Transverse colon (tissue), 4 donors: Measurements from ENCODE around the gene SMOC1. TPM values are rescaled to one million over a fixed set of nuclear protein-coding genes. Genes with fewer than 3 reads are reported as not detected.

Experiments used
- DNase-seq: peaks from one replicate; pipeline ENCODE4 v3.0.0-alpha.2; 2019
- H3K27ac ChIP-seq, 4 donors: fragments of 200-600 bp; sonication (generic); 2 replicates each; pipeline ENCODE4 v1.5.1; 2016 to 2018; ENCODE audit warnings: inconsistent platforms in 4 of 4
- H3K27me3 ChIP-seq: fragments of 200-600 bp; sonication (generic); 2 replicates; pipeline ENCODE4 v1.5.1; 2017; ENCODE audit warnings: inconsistent platforms
- H3K36me3 ChIP-seq, 4 donors: fragments of 200-600 bp; sonication (generic); 2 replicates each; pipeline ENCODE4 v1.5.1; 2017 to 2019; ENCODE audit warnings: inconsistent platforms in 4 of 4
- H3K4me1 ChIP-seq, 4 donors: fragments of 200-600 bp; sonication (generic); 2 replicates each; pipeline ENCODE4 v1.5.1; 2017 to 2020; ENCODE audit warnings: inconsistent platforms in 4 of 4
- H3K4me3 ChIP-seq, 4 donors: fragments of 200-600 bp; sonication (generic); 1 replicate in 1 of 4; 2 replicates in 3 of 4; pipeline versions ENCODE4 v1.5.1 to v1.6.1; 2017 to 2019; ENCODE audit warnings: inconsistent platforms in 4 of 4
- H3K9me3 ChIP-seq, 2 donors: fragments of 200-600 bp; sonication (generic); 2 replicates each; pipeline ENCODE4 v1.5.1; 2017 to 2019; ENCODE audit warnings: inconsistent platforms in 2 of 2
- CTCF ChIP-seq, 5 experiments: fragments of 200-600 bp in 3 of 5; fragments of 450-650 bp in 2 of 5; sonication (generic) in 3 of 5; IDR thresholded peaks; 1 replicate in 2 of 5; 2 replicates in 3 of 5; pipeline ENCODE4 v1.5.1; 2016 to 2017; ENCODE audit warnings: antibody characterized with exemption in 5 of 5, inconsistent platforms in 3 of 5, mild to moderate bottlenecking in 2 of 5, moderate library complexity in 1 of 5
- EP300 ChIP-seq: sonication (generic); formaldehyde crosslinking; IDR thresholded peaks from one replicate; pipeline ENCODE4 v1.6.1; 2017; ENCODE audit warnings: antibody characterized with exemption, low read depth
- POLR2A ChIP-seq: fragments of 450-650 bp; IDR thresholded peaks from one replicate; pipeline ENCODE4 v1.6.1; 2016; ENCODE audit warnings: antibody characterized with exemption, mild to moderate bottlenecking, moderate library complexity
- POLR2AphosphoS5 ChIP-seq, 3 donors: sonication (generic); formaldehyde crosslinking; IDR thresholded peaks; one replicate each; pipeline ENCODE4 v1.6.1; 2016; ENCODE audit warnings: antibody characterized with exemption in 3 of 3
- WGBS, 2 donors: methylation state at CpG; one replicate each; pipeline ENCODE4 v1.1.5; 2018; ENCODE audit warnings: low coverage in 1 of 2; 5-methylcytosine and 5-hydroxymethylcytosine counted together
- in situ Hi-C, 4 donors: fragments of 200-750 bp; cut with MboI; loops; one replicate each; pipeline versions ENCODE4 v1.15.0 to v1.15.1; 2017; ENCODE audit warnings: low sequenced_read_pairs in 3 of 4, low pct_ligation_motif_present in 1 of 4, low pct_unique_long_range_greater_than_20kb in 1 of 4
- intact Hi-C: fragments of 100-400 bp; cut with DNase I; formaldehyde crosslinking; loops from one replicate; pipeline ENCODE4 v1.15.1; 2023; ENCODE audit warnings: low total_unique reads
- total RNA-seq, 4 donors: library from RNA; depleted of rRNA; stranded (reverse); fragments of >200 nt; gene quantifications; one replicate each; pipeline ENCODE4 v1.1.0, GENCODE V29; 2016

The SMOC1 gene
- total RNA-seq, 4 donors from 2014 or later: 0.82 to 1.3 TPM; not detected in 2

DNA sequence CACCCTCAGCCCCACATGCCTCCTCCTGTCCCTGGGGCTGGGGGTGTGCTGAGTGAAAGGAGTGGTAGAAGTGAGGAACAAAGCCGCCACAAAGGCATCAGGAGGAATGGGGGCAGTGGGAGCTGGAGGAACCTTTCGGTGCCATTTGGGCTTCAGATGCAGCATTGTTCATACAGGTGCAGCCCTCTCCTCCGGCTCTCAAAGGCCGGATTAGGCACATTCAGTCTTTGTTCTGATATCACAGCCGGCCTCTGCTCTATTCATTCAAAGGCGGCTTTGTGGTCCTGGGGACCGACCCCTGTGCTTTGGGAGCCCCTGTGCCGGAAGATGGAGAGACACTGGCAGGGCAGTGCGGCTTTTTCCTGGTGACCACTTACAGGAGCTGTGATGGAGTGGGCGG lies 53.2 kb downstream of the SMOC1 start:
- 84% methylated on average over 10 of the region's 10 CpGs; no CpG with 5 or more reads in 1 of the 2 donors for WGBS, 2 donors
- Histone ChIP-seq H3K27ac (no peak overlapping the region), H3K4me3 (no peak overlapping the region), H3K9me3 (no peaks in the 10 kb centered on the region), H3K36me3 (no peaks in the 10 kb centered on the region), H3K27me3 (no peaks in the 10 kb centered on the region), H3K4me1 (no peaks in the 10 kb centered on the region)
- intact Hi-C loops: no loop called here
- DNase-seq: no peak
- in situ Hi-C loops: no loop called here
- TF ChIP-seq EP300: no peak
- no peak for TF ChIP-seq POLR2A
- no peak for TF ChIP-seq POLR2AphosphoS5 (IDR thresholded peaks at IDR 0.05)
- no peak for TF ChIP-seq CTCF (IDR thresholded peaks at IDR 0.05)

- no peak overlapping the region for H3K4me3 ChIP-seq
- no peak for TF ChIP-seq CTCF (IDR thresholded peaks at IDR 0.05)
- no peak for TF ChIP-seq POLR2AphosphoS5 (IDR thresholded peaks at IDR 0.05)
- TF ChIP-seq EP300: no peak
- H3K4me1 ChIP-seq: no peaks in the 10 kb centered on the region
- no peak for DNase-seq
- H3K36me3 ChIP-seq: no peaks in the 10 kb centered on the region
- no peaks in the 10 kb centered on the region for H3K9me3 ChIP-seq
- no peak overlapping the region for H3K27ac ChIP-seq
- WGBS, 2 donors: 87 to 92% methylated on average over 2 to 9 of the region's 9 CpGs
- in situ Hi-C loops: no loop called here
- intact Hi-C loops: no loop called here
- H3K27me3 ChIP-seq: no peaks in the 10 kb centered on the region
Measured at GRCh38 chr14:69933623-69934275, 54.5 kb downstream of the SMOC1 start.

DNA sequence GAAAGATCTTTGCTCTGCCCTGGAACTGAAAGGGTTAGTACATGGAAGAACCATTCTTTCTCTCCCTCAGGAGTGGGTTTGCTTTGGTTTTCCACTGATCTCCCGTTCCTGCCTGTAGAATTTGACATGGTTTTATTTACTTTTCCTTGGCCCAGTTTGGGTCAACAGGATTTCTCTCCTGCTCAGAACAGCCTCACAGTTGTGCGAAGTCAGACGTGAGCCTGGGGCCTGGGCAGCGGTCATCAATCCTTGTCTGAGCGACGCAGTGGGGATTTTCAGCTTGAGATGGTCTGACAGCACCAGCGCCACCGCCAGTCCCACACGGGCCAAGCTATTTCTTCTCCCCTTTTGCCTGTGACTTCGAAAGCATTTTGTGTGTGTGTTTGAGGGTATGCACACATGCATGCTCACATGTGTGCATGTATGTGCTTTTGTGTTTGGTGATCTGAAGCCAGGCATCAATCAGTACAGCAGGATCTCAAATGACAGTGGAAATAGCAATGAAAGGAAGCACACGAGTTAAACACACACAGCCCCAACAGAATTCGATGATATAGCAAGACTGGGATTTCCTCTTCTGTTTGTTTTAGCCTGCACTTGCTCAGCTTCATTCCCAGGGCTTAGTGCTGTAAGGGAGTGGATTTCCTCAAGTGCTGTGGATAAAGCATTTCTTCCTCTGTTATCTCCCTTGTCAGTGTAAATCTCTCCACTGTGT lies 58.3 kb downstream of the SMOC1 start:
- intact Hi-C loops: no loop called here
- no peak for TF ChIP-seq EP300
- no peak for TF ChIP-seq POLR2A
- TF ChIP-seq CTCF (IDR thresholded peaks at IDR 0.05): no peak
- no peak for TF ChIP-seq POLR2AphosphoS5 (IDR thresholded peaks at IDR 0.05)
- no peaks in the 10 kb centered on the region for H3K36me3 ChIP-seq
- H3K9me3 ChIP-seq: no peaks in the 10 kb centered on the region
- WGBS, 2 donors: 0 to 56% methylated on average over 1 to 12 of the region's 12 CpGs
- no peak overlapping the region for H3K27ac ChIP-seq
- in situ Hi-C loops: no loop called here
- H3K4me3 ChIP-seq: no peak overlapping the region
- no peaks in the 10 kb centered on the region for H3K27me3 ChIP-seq
- H3K4me1 ChIP-seq: peaks cover 0 to 7% (median 0%) of the 10 kb centered on the region in 4 donors
- no peak for DNase-seq

DNA sequence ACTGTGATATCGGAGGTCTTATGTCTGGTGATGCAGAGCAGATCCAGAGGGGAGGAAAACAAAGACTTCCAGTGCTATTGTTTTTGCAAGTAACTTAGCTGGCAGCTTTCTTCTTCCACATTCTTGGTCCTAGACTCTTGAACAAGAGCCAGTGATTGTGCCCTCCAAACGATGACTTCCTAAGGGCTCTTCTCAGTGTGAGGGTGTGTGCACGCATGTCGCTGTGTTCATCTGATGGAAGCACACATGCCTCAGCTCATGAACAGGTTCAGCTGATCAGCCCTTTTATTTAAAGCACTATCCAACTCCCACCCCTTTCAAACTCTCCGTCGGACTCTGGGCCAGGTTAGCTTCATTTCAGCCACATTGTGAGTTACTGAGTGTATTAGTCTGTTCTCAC lies 59.5 kb downstream of the SMOC1 start:
- no peak for DNase-seq
- no peak overlapping the region for H3K4me3 ChIP-seq
- TF ChIP-seq POLR2AphosphoS5 (IDR thresholded peaks at IDR 0.05) (no peak), POLR2A (no peak), EP300 (no peak), CTCF (IDR thresholded peaks at IDR 0.05) (no peak)
- H3K27me3 ChIP-seq: no peaks in the 10 kb centered on the region
- in situ Hi-C loops (no loop called here), intact Hi-C loops (no loop called here)
- H3K9me3 ChIP-seq: no peaks in the 10 kb centered on the region
- H3K4me1 ChIP-seq: peaks cover 0 to 14% (median 0%) of the 10 kb centered on the region in 4 donors
- no peaks in the 10 kb centered on the region for H3K36me3 ChIP-seq
- H3K27ac ChIP-seq: no peak overlapping the region
- 87 to 90% methylated on average over 3 to 6 of the region's 6 CpGs for WGBS, 2 donors
